GM18867 (cell line): ENCODE results near the gene FKBP6.
"Not testable (repeated sequence)": the region's sequence is repeated elsewhere in the genome, so short reads cannot be mapped to it uniquely, and the experiment has no call there.

ENCODE experiments used
- ATAC-seq: cut with Tn5 transposase; IDR thresholded peaks from one replicate; pipeline ENCODE4 v1.9.1; 2021; ENCODE audit warnings: mild to moderate bottlenecking, moderate library complexity; ENCODE audit not compliant: unreplicated experiment

Gene FKBP6, protein sequence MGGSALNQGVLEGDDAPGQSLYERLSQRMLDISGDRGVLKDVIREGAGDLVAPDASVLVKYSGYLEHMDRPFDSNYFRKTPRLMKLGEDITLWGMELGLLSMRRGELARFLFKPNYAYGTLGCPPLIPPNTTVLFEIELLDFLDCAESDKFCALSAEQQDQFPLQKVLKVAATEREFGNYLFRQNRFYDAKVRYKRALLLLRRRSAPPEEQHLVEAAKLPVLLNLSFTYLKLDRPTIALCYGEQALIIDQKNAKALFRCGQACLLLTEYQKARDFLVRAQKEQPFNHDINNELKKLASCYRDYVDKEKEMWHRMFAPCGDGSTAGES

DNA sequence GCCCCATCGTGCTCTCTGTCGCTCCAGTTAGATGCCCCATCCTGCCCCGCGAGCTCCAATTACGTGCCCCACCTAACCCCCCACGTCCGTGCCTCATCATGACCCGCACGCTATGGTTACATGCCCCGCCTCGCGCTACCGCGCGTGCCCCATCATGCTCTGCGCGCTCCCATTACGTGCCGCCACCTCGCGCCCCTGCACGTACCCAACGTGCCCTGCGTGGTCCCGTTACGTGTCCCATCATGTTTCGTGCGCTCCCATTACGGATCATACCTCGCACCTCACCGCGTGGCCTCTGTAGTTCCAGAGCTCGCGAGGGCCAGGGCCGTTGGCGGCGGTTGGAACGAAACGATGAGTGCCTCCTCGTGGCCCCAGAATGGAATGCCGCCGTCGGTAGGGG, at the start of gene FKBP6, which contains the start of gene TRIM50:
FKBP6 (plus strand) TSS at position 240 of the 400 bp plus-strand sequence. CDS start 268 bp downstream, outside the sequence.
TRIM50 (minus strand) TSS at position 161 of the 400 bp plus-strand sequence. CDS start 3,295 bp downstream, outside the sequence.
- ATAC-seq, result not testable (repeated sequence)

DNA sequence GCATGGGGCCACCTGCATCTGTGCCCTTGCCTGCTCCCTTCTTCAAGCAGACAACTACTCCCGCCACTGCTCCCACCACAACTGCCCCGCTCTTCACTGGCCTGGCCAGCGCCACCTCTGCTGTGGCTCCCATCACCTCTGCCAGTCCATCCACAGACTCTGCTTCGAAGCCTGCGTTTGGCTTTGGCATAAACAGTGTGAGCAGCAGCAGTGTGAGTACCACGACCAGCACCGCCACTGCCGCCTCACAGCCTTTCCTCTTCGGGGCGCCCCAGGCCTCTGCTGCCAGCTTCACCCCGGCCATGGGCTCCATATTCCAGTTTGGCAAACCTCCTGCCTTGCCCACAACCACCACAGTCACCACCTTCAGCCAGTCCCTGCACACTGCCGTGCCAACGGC, 30.7 kb upstream of the FKBP6 start:
- ATAC-seq, result not testable (repeated sequence)

DNA sequence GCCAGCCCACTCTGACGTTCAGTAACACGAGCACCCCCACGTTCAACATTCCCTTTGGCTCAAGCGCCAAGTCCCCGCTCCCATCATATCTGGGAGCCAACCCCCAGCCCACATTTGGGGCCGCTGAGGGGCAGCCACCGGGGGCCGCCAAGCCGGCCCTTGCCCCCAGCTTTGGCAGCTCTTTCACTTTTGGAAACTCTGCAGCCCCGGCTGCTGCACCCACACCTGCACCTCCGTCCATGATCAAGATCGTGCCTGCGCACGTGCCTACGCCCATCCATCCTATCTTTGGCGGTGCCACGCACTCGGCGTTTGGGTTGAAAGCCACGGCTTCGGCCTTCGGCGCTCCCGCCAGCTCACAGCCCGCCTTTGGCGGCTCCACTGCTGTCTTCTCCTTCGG, 30.3 kb upstream of the FKBP6 start:
- not testable (repeated sequence) for ATAC-seq

DNA sequence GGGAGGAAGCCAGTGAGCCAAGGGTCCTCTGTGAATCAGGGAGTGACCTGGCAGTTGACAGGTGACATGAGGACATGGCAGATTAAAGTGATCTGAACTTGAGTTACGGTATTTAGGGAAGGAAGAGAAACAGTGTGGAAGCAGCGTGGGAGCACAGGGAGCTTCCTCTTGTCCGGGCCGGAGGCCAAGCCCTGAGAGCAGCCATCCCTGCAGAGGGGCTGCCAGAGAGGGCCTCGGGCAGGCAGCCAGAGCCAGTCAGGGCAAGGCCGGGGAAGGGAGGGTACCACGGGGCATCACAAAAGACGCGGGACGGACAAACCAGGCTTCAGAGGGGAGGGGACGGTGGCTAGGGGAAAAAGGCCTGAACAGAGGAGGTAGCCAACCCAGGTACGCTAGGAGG, 28.1 kb upstream of the FKBP6 start:
- ATAC-seq, result not testable (repeated sequence)

DNA sequence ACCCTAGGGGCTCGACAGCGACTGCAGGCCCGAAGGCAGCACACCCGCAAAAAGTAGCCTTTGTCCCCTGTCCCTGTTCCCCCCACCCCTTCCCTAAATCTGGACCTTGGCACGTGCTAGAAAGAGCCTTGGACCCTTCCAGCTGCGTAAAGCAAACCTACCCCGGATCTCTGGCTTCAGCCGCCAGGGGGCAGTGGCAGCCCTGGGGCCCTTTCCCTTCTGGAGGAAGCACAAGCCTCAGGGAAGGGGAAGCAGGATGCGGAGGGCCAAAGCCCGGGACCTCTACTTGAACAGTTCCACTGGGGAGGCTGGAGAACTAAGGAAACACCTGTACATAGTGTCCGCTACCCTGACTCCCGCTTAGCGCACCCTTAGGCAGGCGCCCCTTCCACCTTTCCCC, 26.9 kb upstream of the FKBP6 start:
- ATAC-seq, result not testable (repeated sequence)

DNA sequence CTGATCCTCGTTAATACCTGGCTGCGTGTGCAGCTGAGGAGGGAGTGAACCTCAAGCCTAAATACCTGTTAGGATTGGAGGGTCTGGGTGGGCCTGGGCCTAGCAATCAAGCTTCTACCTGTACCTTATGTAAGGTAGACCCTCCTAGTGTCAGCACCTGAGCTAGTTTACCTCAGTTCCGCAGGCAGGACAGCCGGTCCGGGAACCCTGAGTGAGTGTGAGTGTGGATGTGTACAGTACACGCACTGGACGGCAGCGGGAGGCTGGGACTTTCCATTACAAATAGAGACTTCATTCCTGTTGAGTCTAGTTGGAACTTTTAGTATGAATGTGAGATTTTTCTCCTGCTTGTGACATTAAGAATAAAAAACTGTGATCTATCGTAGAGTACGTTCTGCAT, 25.1 kb upstream of the FKBP6 start:
- ATAC-seq, result not testable (repeated sequence)

DNA sequence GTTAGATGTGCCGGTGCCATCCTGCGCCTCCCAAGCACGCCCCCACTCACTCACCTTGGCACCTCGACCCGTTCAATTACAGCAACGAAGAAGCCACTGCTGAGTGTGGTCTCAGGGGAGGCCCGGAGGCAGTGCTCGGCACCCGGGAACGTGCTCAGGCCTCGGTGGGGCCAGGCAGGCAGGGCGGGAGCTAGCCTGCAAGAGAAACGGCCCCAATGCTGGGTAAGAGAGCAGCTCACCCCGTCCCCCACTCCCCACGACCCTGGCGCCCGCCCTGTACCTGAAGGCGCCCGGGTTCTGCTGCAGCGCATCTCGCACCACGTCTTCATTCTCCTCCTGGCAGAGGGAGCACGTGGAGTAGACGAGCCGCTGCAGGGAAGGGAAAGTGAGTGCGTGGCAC, 24.4 kb upstream of the FKBP6 start:
- no peak for ATAC-seq

DNA sequence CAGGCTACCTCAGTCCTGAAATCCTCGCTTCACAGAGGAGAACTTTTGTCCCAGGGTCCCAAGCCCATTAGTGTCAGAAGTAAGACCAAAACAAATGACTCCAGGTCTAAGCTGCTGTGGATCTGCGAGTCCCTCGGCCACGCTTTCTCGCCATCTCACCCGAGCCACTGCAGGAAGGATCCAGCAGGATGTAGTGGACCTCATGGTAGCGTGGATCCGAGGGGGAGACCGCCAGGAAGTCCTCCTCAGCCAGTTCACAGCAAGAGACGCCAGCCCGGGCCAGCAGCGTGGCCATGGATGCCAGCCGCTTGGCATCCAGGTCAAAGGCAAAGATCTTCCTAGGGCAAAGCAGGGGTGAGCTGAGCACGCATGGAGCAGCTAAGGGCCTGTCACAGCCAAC, 23.9 kb upstream of the FKBP6 start:
- no peak for ATAC-seq

DNA sequence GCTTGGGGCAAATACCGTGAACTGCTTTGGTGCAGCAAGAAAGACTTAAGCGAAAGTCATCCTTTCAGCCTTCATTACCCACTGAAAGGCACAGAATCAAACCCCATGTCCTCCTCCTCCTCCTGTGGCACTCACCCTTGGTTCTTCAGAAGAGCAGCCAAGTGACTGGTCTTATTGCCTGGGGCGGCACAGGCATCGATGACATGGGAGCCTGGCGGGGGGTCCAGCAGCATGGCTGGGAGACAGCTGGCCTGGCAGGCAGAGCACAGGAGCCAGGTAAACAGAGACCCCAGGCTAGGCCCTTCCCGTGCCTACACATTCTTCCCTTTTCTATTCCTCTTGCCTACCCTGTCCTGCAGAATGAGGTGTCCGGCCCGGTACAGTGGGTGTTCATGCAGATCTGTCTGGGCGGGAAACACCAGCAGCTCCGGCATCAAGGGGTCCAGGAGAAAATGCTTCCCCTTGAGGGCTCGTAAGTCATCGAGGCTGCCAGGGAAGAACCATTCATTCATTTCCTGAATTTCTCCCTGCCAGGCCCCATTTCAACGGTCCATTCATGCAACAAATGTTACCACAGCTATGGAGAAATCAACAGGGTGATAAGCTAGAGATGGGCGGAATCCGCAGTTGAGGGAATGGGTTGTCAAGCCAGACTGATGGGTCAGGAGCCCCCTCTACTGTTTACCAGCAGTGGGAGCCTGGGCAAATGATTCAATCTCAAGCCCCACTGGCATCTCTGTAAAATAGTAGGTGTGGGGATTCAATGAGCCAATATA, 23.2 kb upstream of the FKBP6 start:
- not testable (repeated sequence) for ATAC-seq

DNA sequence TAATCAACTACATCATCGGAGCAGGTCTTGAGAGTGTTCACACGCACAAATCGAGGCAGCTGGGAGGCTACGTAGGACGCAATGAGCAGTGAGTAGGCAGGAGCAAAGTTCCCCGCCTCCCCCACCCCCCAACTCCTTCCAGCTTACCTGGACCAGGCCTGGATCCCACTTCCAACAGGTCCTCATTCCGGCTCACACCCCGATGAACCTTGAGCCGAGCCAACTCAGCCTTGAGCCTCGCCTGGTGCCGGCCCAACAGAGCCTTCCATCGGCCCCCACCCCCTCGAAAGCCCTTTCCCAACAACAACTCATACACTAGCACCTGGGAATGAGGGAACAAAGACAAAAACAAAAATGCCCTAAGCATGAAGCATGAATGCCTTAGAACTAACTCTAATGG, 20.5 kb upstream of the FKBP6 start:
- ATAC-seq, result no peak

DNA sequence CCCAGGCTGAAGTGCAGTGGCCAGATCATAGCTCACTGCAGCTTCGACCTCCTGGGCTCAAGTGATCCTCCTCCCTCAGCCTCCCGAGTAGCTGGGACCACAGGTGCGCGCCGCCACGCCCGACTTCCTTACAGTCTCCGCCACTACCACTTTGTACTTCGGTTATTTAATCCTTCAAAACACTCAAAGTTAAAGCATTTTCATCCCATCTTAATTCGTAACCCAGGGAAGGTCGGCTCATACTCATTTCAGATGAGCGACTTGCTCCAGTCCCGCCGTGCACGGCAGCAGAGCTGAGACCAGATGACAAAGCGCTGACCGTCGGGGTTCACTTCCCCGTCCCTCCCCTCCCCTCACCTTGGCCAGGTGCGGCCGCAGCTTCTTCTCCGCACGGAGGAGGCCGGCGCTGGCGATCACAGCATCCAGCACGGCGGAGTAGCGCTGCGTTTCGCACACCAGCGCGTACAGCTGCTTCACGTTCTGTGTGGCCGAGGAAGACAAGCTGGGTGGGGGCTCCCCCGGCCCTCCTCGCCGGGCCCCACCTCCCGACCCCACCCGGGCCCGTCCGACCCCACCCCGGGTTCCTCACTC, 19.8 kb upstream of the FKBP6 start:
- peak; percentile 36 for ATAC-seq

DNA sequence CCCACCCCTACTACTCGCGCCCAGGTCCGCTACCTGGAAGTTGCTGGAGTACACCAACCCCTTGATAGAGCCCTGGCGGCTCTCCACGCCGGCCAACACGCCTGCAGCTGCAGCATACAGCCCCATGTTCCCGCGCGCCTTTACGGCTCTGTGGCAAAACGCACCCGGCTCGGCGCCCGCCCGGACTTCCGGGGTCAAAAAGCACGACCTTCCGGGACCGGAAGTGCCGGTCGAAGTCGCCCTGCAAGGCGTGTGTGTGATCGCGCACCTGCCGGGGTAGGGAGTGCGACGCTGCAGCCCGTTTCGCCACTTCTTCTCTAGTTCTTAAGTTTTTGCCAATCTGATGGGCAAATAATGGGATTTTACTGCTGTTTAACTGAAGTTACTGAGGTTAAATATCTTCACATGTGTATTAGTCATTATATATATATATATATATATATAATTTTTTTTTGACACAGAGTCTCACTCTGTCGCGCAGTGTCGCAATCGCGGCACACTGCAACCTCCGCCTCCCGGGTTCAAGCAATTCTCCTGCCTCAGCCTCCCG, 19.2 kb upstream of the FKBP6 start, which contains the start of gene NSUN5:
NSUN5 (minus strand) TSS at position 162 of the 550 bp plus-strand sequence; CDS start at position 126, 36 bp downstream.
- peak; percentile 91 for ATAC-seq

DNA sequence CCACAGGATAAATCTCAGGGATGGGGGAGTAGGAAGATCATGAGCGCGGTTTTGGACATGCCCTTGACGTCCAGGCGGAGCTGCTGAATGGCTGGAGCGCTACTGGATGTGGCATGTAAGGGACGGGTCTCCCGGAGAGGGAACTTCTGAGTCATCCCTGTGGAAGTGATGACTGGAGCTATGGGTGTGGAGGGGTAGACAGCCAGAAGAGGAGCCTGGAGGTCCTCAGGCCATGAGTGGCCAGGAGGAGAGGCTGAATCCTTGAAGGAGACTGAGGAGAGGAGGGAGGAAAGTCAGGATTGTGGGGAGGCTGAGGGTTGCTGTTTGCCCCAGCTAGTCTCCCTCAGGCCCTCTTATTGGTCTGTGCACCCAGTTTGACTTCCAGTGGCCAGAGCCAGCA, 16.5 kb upstream of the FKBP6 start:
- not testable (repeated sequence) for ATAC-seq

DNA sequence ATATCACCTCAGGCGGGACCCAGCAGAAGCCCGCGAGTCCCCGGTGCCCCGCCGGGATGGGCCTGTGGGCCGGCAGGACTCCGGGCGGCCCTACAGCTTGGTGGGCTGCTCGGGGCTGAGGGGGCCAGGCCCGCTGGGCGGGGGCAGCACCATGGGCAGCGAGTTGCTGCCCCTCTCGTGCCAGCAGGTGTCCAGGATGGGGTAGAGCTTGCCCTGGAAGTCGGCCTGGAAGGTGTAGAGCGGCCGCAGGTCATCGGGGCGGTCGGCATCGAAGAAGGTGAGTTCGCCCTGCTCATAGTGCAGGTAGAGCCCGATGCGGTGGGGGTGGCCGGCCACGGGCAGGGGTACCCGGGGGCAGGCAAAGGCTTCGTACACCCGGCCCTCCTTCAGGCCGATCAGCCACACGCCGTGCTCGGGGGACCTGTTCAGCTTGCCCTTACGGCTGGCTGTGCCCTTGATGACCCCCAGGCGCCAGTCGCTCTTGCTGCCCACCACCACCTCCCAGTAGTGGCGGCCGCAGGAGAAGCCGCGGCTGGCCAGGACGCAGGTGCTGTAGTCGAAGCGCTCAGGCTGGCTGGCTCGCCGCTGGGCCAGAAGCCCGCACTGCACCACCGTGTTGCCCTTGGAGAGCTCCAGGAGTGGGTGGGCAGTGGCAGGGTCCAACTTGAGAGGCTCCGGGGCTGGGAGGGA, 15.0 kb upstream of the FKBP6 start:
- ATAC-seq, result no peak

DNA sequence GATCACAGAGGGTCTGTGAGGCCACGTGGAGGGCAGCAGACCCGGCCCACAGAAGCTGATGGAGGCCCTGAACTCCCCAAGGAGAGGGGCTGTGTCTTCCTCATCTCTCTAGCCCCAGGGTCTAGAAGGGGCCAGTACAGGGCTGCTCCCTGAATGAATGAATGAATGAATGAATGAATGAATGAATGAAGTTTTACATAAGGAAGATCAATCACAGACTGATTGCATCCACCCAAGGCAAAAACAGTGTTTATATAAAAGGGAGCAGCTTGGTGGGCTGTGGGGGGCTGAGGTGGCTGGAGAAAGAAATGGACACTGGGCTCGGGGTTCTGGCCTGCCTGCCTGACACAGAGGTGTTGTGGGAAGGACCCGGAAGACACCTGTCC, 14.4 kb upstream of the FKBP6 start:
- ATAC-seq, result no peak

DNA sequence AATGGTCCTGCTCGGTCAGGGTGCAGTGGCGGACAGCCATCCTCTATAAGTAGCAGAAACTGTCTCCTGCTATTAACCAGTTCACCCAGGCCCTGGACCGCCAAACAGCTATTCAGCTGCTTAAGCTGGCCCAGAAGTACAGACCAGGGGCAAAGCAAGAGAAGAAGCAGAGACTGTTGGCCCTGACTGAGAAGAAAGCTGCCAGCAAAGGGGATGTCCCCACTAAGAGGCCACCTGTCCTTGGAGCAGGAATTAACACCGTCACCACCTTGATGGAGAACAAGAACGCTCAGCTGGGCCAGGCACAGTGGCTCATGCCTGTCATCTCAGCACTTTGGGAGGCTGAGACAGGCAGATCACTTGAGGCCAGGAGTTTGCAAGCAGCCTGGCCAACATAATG, 13.7 kb upstream of the FKBP6 start:
- ATAC-seq, result no peak

DNA sequence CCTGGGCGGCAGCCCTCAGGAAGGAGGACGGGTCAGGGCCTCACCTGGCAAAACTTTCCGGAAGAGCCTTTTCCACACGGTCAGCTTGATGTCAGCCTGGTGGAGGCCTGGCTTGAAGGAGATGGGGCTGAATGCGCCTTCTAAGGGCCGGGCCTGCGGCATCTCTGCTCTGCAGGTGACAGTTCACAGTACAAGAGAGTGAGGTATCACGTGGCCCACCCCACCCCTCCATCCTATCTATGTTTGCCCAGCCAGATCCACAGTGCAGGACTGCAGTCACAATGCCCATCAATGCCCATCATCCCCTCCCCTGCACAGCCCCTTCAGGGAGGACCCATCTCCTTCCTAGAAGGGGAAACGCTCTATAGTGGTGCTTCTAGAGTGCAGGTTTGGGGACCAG, 11.4 kb upstream of the FKBP6 start:
- ATAC-seq, result no peak

DNA sequence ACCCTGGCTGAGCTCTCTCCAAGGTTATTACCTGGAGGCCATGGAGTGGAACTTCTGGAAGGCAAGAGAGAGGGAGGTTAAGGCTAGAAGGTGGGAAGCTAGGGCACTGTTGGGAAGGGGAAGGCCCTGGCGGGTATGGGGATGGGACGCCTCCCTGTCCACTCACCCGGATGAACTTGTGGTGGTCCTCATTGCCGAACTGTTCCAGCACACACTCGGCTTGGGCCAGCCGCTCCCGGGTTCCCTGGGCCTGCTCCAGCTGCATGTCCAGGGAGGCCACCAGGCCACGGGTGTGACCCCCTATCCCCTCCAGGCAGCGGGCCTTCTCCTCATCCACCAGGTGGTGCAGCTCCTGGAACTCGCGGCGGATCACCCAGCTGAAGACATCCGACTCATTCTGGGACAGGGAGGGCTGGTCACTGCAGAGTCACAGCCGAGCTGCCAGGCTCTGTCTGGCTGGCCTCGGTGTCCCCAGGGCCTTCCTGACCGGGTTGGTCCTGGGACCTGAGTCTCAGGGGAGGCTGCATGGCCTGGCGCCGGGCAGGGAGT, 9.2 kb upstream of the FKBP6 start:
- not testable (repeated sequence) for ATAC-seq

DNA sequence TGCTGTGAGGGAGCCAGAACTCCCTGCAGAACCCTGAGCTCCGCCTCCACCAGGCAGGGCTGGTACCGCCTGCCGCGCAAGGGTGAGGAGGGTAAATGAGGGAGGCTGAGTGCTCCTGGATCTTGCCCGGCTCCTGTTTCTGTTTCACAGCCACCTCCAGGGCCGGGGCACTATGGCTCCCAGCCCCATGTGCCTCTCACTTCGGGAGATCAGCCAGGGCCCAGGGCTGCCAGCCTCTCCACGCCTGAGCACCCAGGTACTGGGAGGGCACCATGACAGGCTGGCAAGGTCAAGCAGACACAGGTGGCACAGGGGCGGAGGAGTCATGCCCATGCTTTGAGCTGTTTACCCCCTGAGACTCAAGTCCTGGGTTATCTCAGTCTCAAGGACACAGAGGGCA, 8.4 kb upstream of the FKBP6 start:
- ATAC-seq, result not testable (repeated sequence)

DNA sequence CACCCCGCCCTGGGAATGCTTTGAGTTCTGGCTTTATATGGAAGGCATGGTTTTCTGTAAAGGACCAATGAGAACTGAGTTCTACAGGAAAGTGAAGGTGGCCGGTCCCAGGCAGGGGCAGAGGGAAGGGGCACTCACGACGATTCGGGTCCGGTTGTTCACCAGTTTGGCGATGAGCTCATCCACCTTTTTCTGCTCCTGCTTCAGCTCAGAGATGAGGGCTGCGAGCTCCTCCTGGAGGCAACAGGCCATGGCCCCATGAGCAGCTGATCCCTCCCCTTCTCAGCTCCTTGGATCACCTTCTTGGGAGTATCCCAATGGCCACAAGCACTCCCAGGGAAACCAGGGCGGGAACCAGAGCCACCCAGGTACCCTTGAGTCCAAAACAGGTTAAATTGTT, 8.0 kb upstream of the FKBP6 start:
- not testable (repeated sequence) for ATAC-seq
